ENCODE results near the gene CD3G.
A peak's percentile ranks its signal among the peaks of the same experiment; 100 is the strongest.

Gene CD3G

DNA sequence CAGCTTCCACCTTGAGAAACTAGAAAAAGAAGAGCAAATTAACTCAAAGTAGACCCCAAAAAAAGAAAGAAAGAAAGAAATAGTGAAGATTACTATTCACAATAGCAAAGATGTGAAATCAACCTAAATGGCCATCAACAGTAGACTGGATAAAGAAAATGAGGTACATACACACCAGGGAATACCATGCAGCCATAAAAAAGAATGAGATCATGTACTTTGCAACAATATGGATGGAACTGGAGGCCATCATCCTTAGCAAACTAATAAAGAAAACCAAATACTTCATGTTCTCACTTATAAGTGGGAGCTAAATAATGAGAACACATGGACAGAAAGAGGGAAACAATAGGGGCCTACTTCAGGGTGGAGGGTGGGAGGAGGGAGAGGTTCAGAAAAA is 15.4 kb upstream of the CD3G start:
- no peak for DNase-seq

DNA sequence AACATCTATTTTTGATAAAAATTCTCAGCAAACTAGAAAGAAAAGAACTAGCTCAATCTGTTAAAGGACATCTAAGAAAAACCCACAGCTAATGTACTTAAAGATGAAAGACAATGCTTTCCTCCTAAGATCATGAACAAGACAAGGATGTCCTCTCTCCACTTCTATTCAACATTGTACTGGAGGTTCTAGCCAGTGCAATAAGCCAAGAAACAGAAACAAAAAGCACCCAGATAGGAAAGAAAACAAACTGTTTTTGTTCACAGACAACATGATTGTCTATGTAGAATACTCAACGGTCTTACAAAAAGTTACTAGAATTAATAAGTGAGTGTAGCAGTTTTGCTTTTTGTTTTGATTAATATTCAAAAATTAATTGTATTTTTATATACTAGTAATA is 9.4 kb upstream of the CD3G start:
- DNase-seq, result no peak

DNA sequence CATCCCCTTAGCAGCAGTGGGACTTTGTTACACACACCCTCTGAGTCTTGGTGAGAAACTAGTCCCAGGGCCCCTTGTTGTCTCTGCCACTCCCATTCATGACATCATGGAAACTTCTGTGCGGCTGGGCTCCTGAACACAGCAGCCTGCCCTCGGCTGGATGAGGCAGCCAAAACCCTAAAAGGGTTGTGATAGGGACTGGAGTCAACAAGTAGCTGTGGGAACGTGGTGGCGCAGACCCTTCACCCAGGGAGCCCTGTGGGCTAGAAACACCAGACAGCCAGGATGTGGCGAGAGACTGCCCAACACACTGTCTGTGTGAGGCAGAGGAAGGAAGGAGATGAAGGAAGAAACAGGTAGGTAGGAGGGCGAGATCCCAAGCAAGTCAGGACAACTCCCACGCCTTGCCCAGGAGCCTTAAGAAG is 5.5 kb upstream of the CD3G start:
- DNase-seq, result no peak

DNA sequence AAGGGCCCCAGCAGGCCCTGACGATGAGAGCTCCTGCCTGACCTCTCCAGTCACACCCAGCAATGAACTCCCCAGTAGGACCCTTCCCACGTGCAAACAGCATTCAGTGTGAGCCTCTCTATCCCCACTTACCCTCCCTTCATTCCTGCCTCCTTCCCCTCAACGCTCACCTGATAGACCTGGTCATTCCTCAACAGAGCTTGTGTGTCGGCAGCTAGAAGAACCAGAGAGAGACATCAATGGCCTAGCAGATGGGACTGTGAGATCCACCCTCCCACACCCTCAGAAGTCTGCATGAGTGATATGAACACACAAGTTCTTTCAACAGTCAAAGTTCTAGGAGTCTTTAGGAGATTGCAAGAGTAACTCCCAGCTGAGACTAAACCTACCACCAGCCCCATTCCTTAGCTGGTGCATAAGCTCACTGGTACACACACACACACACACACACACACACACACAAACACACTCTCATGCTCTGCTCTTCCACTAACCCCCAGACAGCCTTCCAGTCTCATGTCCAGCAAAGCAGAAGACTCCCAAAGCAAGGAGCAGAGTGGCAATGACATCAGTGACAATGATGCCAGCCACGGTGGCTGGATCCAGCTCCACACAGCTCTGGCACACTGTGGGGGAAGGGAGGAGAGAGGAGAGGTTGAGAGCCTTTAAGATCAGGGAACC is 4.7 kb upstream of the CD3G start:
- DNase-seq, result no peak

DNA sequence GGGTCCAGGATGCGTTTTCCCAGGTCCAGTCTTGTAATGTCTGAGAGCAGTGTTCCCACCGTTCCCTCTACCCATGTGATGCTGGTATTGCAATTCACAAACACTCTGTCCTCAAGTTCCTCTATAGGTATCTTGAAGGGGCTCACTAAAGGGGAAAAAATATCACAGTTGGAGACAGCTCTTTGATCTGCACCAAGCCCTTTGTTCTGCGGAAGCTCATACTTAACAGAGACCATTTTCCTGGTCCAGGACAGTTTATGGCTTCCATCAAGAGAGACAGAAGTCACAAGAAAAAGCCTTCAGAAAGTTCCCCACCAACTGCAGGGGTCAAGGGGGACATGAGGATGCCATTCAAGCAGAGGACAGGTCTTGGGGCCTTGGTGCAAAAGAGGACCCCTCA is 3.7 kb upstream of the CD3G start:
- DNase-seq, result no peak

DNA sequence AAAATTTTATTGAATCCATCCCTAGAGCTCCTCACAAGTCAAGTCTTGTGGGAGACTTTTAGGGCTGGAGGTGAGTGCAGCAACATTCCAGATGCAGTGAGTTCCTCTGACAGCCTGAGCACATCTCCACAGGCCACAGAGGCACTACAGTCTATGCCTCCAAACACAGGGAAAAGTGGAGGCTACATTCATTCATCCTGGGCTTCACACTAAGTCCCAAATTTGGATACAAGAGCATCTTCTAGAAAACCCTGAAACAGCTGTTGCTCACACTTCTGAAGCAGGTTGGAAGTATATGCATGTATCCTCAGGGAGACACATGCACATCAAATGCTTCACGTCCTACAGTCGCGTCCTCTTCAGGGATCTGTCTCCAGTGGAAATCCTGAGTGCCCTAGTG is 2.9 kb upstream of the CD3G start:
- DNase-seq, result no peak

DNA sequence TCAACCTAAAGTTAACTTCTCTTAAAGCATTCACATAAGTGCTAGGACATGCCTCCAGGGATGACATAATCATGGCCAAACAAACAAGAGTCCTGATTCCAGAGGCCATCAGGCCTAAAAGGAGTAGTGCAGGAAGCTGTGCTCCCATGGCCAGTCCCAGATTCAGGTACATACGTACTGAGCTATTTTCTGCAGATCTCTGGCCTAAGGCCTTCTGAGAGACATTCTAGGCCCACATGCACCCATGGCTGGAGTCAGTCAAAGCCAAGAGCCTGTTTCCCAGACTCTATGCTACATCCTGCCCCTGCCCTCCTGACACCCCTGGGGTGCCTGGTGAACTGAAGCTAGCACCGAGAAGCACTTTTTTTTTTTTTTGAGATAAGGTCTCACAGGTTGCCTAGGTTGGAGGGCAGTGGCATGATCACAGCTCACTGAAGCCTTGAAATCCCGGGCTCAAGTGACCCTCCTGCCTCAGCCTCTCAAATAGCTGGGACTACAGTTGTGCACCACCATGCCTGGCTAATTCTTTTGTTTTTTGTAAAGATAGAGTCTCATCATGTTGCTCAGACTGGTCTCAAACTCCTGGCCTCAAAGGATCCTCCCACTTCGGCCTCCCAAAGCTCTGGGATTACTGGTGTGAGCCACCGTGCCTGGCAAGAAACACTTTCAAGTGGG is 2.2 kb upstream of the CD3G start:
- DNase-seq, result no peak

DNA sequence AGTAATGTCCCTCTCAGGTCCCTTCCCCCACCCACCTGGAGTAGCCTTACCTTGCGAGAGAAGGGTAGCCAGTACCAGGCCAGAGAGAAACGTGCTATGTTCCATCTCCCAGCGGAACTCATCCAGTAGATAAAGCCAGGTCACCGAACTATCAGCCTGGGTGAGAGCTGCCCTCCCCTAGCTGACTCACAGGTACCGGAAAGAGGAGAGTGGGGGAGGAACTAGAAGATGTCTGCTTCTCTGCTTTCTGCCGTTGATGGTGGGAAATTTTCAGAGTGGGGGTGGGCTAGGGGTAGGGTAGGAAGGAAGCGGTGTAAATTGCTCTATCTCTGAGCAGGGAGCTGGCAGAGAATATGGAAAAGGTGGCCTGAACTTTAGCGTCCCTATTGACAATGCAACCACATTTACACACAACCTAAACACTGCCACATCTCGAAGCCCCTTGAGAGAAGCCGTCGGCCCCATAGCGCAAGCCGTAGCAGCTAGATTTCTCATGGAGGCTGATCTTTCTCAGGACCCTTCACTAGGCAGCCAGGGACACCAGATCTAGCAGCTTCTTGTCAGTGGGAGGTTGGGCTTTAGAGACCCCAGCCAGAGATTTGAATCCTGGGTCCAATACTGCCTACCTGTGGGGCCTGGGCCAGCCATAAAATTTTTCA is 1.5 kb upstream of the CD3G start, which contains the start of gene CD3D:
TSS of gene CD3D (minus strand) at position 203 of the 659 bp plus-strand sequence. CDS start at position 105, 98 bp downstream.
- no peak for DNase-seq

DNA sequence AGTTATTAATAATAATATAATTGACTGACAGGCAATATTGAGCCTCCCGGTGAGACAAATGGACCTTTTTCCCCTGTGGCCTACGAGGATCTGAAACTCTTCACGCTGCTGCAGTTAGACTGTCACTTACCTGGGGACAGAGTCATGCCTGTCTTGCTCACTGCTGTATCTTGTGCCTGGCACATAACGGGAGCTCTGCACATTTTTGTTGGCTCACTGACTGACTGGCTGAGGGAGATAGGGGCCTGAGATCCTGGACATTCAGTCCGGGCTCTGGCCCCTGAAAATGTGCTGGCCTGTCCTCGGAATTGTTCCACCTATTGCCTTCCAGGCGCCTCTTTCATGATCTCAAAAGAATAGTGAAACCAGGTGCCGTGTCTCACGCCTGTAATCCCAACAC is 896 bp upstream of the CD3G start:
- DNase-seq, result no peak

DNA sequence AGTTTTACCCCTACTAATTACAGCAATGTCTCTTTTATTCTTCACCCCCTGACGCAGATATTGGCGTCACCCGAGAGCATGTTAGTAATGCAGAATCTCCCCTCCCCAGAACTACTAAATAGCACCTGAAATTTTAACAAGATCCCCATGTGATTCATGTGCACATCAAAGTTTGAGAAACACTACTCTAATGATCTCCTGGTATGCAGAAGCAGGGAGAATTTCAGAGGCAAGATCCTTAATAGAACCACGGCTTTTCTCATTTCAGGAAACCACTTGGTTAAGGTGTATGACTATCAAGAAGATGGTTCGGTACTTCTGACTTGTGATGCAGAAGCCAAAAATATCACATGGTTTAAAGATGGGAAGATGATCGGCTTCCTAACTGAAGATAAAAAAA is 5.3 kb downstream of the CD3G start:
- no peak for DNase-seq

DNA sequence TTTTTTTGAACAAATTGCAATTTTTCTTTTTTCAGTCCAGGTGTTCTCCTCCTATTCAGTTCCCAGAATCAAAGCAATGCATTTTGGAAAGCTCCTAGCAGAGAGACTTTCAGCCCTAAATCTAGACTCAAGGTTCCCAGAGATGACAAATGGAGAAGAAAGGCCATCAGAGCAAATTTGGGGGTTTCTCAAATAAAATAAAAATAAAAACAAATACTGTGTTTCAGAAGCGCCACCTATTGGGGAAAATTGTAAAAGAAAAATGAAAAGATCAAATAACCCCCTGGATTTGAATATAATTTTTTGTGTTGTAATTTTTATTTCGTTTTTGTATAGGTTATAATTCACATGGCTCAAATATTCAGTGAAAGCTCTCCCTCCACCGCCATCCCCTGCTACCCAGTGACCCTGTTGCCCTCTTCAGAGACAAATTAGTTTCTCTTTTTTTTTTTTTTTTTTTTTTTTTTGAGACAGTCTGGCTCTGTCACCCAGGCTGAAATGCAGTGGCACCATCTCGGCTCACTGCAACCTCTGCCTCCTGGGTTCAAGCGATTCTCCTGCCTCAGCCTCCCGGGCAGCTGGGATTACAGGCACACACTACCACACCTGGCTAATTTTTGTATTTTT is 9.1 kb downstream of the CD3G start:
- no peak for DNase-seq

DNA sequence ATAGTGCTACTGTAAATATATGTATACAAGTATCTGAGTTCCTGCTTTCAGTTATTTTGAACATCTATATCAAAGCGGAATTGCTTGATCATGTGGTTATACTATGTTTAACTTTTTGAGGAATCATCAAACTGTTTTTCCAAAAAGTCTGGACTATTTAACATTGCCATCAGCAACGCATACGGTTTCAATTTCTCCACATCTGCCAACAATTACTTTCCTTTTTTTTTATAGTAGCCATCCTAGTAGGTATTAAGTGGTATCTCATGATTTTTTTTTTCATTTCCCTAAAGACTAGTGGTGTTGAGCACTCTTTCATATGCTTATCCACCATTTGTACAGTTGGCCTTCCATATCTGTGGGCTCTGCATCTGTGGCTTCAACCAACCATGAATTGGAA is 13.9 kb downstream of the CD3G start:
- DNase-seq, result no peak

DNA sequence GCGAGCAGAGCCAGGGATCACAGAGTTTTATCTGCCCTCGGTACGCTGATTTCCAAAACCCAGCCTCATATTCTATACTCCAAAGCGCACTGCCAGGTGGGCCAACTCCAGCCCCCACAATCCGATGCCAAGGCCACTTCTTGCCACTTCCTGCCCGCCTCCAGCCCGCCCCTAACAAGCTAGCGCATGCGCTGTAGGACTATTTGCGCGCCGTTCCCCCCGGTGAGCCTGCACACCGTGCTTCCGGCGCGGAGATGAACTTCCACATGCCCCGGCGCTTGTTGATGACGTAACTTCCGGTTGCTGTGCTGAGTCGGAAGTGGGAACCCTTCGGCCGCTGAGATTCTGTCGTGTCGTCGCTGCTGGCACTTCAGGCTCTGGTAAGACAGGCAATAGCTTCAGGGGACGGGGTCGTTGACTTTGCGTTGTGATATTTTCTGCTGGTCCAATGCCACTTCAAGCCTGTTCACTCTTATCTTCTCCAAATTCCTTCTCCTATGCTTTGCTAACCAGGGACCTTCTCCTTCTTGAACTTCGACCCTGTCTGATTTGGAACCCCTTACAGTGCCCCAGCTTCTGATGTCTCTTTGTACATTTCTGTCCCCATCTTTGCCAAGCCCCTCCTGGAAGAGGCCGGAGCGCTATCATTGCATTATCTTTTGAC is 15.3 kb downstream of the CD3G start, which contains the start of gene UBE4A:
TSS of gene UBE4A (plus strand) at position 306 of the 664 bp plus-strand sequence. CDS start 5,481 bp downstream, outside the sequence.
- DNase-seq, result peak; percentile 47 to 84

DNA sequence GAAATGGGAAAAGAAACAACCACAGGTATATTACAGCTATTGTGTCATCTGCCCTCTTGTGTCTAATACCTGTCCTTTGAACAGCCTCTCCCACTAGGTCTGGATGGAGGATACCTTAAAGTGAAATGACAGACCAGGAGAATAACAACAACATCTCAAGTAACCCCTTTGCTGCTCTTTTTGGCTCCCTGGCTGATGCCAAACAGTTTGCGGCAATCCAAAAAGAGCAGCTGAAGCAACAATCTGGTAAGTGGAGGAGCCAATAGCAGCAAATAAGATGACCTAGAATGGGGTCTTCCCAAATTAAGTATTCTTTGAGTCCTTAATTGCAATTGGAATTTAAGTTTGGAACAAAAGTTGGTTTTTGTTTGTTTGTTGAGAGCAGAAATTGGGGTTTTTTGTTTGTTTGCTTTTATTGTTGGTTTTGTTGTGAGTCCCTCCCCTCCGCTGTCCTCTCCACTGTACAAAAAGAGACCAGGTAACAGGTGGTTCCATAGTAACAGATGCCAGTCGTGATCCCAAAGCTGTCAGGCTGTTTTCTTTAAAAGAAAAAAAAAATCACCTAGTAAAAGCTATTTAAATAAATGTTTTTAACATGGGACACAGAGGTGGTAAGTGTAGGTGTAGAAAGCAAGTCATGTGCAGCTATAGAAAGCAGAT is 20.9 kb downstream of the CD3G start:
- DNase-seq, result peak; percentile 17 to 87

DNA sequence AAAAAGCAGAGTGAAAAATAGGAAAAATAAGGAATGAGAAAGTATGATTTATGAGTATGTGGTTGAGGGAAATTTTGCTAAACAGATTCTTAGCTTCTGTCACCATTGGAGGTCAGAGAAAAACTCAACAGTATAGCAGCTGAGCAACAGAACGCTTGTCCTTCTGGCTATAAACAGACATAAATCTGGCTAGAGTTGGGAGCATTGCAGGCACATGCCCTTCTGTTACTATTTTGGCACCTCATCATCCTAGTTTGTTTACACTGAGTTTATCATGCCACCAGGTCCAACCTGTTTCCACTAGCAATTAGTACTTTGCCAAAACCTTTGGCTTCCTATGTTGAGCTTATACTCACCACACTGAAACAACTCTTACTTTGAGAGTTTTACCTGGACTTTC is 22.1 kb downstream of the CD3G start:
- peak; percentile 65 to 75 for DNase-seq

DNA sequence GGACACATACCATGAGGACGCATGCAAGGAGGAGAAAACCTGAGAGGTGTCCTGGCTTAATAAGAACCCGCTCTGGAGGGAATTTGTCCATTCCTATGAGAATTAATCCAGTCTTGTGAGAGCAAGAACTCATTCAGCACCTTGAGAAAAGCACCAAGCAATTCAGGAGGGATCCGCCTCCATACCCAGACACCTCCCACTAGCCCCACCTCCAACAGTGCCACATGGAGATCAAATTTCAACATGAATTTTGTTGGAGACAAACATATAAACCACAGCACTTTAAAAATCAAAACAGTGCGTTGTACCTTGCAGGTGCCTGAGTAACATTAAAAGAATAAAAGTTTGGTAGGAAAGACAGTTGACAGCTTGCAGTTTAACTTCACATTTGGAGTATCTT is 26.6 kb downstream of the CD3G start:
- DNase-seq, result no peak

DNA sequence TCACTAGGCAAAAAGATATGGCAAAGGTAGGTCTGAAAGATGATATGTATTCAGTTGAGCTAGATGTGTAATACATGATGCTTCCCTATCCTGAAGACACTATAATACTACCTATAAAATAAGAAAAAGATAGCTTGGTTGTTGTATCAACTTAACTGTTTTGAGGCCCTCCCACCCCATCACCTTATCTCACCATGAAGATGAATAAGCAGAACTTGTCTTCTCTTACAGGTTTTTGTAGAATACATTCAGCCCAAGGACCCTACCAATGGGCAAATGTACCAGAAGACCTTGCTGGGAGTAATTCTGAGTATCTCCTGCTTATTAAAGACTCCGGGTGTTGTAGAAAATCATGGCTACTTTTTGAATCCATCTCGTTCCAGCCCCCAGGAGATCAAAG is 29.1 kb downstream of the CD3G start:
- no peak for DNase-seq

DNA sequence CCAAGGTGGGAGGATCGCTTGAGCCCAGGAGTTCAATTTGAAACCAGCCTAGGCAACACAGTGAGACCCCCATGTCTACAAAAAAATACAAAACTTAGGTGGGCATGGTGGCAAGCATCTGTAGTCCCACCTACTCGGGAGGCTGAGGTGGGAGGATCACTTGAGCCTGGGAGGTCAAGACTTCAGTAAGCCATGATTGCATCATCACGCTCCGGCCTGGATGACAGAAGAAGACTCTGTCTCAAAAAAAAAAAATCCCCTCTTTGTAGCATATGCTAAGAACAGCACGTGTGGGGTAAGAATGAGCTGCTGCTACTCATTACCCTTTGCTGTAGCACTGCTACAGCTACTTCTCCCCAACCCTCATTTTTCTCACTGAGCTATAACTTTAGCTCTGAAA is 29.7 kb downstream of the CD3G start:
- DNase-seq, result no peak

DNA sequence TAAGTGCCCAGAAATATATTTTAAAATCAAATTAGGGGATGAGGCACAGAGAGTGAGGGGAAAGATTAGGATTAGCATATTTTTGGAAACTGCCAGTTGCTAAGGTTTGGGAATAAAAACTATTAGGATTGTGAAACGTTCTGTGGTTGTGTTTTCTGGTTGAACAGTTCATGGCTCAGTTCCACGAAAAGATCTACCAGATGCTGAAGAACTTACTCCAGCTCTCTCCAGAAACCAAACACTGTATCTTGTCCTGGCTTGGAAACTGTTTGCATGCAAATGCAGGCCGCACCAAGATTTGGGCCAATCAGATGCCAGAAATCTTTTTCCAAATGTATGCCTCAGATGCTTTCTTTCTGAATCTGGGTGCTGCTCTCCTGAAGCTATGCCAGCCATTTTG is 30.6 kb downstream of the CD3G start:
- DNase-seq, result no peak

DNA sequence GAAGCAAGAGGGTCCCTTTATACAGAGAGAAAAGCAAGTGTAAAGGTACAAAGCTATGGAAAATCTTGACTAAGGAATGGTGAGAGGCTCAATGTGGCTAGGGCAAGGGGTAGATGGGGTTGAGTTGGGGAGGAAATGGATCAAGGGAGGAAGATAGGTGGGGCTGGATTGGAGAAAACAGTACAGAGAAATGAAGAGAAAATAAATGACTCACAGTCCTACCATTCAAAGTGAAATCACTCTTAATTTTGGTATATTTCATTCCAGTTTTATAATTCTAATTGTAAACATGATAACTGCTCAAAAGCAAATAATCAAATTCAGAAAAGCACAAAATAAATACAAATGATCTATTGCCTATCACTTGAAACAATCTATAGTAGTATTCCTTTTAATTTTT is 31.8 kb downstream of the CD3G start:
- DNase-seq, result no peak

DNA sequence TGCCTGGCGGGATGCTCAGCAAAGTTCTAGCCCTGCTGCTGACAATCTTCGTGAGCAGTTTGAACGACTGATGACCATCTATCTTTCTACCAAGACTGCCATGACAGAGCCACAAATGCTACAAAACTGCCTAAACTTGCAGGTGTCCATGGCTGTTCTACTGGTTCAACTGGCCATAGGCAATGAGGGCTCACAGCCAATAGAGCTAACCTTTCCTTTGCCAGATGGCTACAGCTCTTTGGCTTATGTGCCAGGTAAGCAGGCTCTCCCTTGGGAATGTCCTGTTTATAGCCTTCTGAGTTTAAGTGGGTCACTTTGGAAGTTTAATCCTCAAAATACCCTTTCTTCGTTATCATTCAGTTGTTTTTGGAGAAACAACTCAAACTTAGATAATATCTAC is 35.4 kb downstream of the CD3G start:
- DNase-seq, result peak; percentile 43 to 58

DNA sequence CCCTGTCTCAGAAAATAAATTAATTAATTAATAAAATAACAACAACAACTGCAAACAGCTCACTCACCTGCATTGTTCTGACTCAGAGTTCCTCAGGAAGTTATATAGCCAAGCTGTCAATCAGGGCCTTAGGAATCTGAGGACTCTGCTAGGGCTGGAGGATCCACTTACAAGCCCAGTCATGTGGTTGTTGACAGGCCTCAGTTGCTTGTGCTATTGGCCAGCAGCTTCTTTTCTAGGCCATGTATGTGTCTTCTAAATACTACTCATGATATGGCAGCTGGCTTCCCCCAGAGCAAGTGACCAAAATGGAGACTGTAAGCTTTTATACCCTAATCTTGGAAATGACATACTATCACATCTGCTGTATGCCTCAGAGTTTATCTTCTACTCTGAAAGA is 36.4 kb downstream of the CD3G start:
- no peak for DNase-seq

DNA sequence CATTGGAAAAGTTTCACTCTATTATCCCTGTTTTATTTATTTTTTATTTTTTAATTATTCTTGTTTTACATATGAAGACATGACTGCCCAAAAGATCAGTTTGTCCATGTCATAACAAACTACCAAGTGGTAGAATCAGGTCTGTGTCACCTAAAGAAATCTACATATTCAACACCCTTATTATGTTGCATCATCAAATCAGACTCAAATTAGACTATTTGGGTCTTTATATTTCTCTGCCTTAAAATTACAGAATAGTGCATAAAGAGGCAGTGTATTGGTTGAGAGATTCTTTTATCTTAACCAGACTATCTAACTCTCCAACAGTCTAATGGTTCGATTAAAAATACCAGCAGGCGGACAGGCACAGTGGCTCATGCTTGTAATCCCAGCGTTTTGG is 38.8 kb downstream of the CD3G start:
- DNase-seq, result no peak

All from cerebellar nuclear complex (tissue), 1 donor.